GM12878 (cell line): ENCODE measurements around the gene ATP6V0E1. TPM values are rescaled to one million over a fixed set of nuclear protein-coding genes. Genes with fewer than 3 reads are reported as not detected.

ENCODE experiments used
- ATF7 ChIP-seq: fragments of 450-650 bp; IDR thresholded peaks from 2 replicates; pipeline ENCODE4 v1.6.1; 2016; ENCODE audit warnings: low read depth, mild to moderate bottlenecking
- CEBPB ChIP-seq, 2 experiments: fragments of 150-350 bp in 1 of 2; IDR thresholded peaks; 2 replicates each; pipeline ENCODE4 v1.6.1; 2012 to 2014; ENCODE audit warnings: low read depth in 2 of 2, low read length in 2 of 2, borderline replicate concordance in 1 of 2, inconsistent platforms in 1 of 2
- IKZF2 ChIP-seq, 2 experiments: fragments of 450-650 bp; IDR thresholded peaks; 2 replicates each; pipeline ENCODE4 v1.6.1; 2017; ENCODE audit warnings: mild to moderate bottlenecking in 2 of 2, moderate library complexity in 2 of 2
- MAX ChIP-seq: IDR thresholded peaks from 2 replicates; pipeline ENCODE4 v1.6.1; 2012; ENCODE audit warnings: low read depth, low read length, improper control_type of control experiment
- MEF2A ChIP-seq: IDR thresholded peaks from 2 replicates; pipeline ENCODE4 v1.6.1; 2011; ENCODE audit warnings: low read depth, mild to moderate bottlenecking, low read length, moderate library complexity; ENCODE audit not compliant: insufficient read depth
- POLR2AphosphoS5 ChIP-seq: IDR thresholded peaks from 2 replicates; pipeline ENCODE4 v1.6.1; 2011; ENCODE audit warnings: mild to moderate bottlenecking, low read length, inconsistent platforms
- RCOR1 ChIP-seq: conservative IDR thresholded peaks from 2 replicates; pipeline ENCODE4 v1.6.1; 2012; ENCODE audit warnings: low read depth, low read length, improper control_type of control experiment
- RUNX3 ChIP-seq: IDR thresholded peaks from 2 replicates; pipeline ENCODE4 v1.6.1; 2012; ENCODE audit warnings: low read length, inconsistent platforms
- SMAD1 ChIP-seq: fragments of 450-650 bp; IDR thresholded peaks from 2 replicates; pipeline ENCODE4 v1.6.1; 2018; ENCODE audit warnings: mild to moderate bottlenecking, low read depth; ENCODE audit not compliant: partially characterized antibody
- SMAD5 ChIP-seq: IDR thresholded peaks from 2 replicates; pipeline ENCODE4 v1.6.1; 2016; ENCODE audit warnings: antibody characterized with exemption, low read depth
- SPI1 ChIP-seq: IDR thresholded peaks from 2 replicates; pipeline ENCODE4 v1.6.1; 2011; ENCODE audit warnings: low read depth, mild to moderate bottlenecking, low read length, moderate library complexity, borderline replicate concordance; ENCODE audit not compliant: insufficient read depth
- SUZ12 ChIP-seq: fragments of 200-600 bp; sonication (generic); IDR thresholded peaks from one replicate; pipeline ENCODE4 v1.6.1; 2018; ENCODE audit warnings: antibody characterized with exemption, mild to moderate bottlenecking; ENCODE audit not compliant: unreplicated experiment
- ZBED1 ChIP-seq: IDR thresholded peaks from 2 replicates; pipeline ENCODE4 v1.6.1; 2016; ENCODE audit warnings: borderline replicate concordance
- ZBTB11 ChIP-seq: fragments of 450-650 bp; formaldehyde crosslinking; IDR thresholded peaks from 2 replicates; pipeline ENCODE4 v1.5.0; 2022; ENCODE audit warnings: mild to moderate bottlenecking, missing genetic modification characterization
- ZNF217 ChIP-seq: fragments of 450-650 bp; IDR thresholded peaks from 2 replicates; pipeline ENCODE4 v1.6.1; 2017; ENCODE audit warnings: antibody characterized with exemption, mild to moderate bottlenecking
- ZNF24 ChIP-seq: fragments of 450-650 bp; IDR thresholded peaks from 2 replicates; pipeline ENCODE4 v1.6.1; 2017; ENCODE audit warnings: antibody characterized with exemption, mild to moderate bottlenecking
- polyA plus RNA-seq, 11 experiments: library from polyadenylated mRNA; depleted of rRNA in 4 of 11; unstranded in 6 of 11; stranded (reverse) in 5 of 11; fragments of >200 nt; fragmentation: Nextera tagmentation in 4 of 11; fragmentation: Illumina TruSeq in 1 of 11; extraction: Ambion mirVana in 4 of 11; extraction: Trizol in 1 of 11; gene quantifications; 1 replicate in 1 of 11; 2 replicates in 10 of 11; pipeline versions ENCODE4 v1.2.1 to v1.2.3, GENCODE V29; 2011 to 2016; ENCODE audit warnings: inconsistent platforms in 2 of 11, missing spikeins in 2 of 11, low read depth in 1 of 11
- total RNA-seq, 4 experiments: library from RNA; depleted of rRNA in 3 of 4; stranded (reverse); fragments of >200 nt in 3 of 4; fragmentation: Illumina TruSeq in 1 of 4; extraction: Trizol in 1 of 4; gene quantifications; 2 replicates each; pipeline versions ENCODE4 v1.2.1 to v1.2.3, GENCODE V29; 2013 to 2021
- TF ChIP-seq, protein P1 (sequence below): fragments of 450-650 bp; IDR thresholded peaks from 2 replicates; pipeline ENCODE4 v1.6.1; 2016; ENCODE audit warnings: mild to moderate bottlenecking
- TF ChIP-seq, protein P2 (sequence below): fragments of 450-650 bp; IDR thresholded peaks from 2 replicates; pipeline ENCODE4 v1.6.1; 2018; ENCODE audit warnings: borderline replicate concordance, mild to moderate bottlenecking; ENCODE audit not compliant: partially characterized antibody
- TF ChIP-seq, protein P3 (sequence below): IDR thresholded peaks from 2 replicates; pipeline ENCODE4 v1.6.1; 2012; ENCODE audit warnings: low read depth, low read length, improper control_type of control experiment

The ATP6V0E1 gene
- total and polyA plus RNA-seq, 10 of the 15 experiments (the other 5 are each of a cell fraction or from before 2014, with no cell fraction given) = 143 to 787 (median 306) TPM

DNA sequence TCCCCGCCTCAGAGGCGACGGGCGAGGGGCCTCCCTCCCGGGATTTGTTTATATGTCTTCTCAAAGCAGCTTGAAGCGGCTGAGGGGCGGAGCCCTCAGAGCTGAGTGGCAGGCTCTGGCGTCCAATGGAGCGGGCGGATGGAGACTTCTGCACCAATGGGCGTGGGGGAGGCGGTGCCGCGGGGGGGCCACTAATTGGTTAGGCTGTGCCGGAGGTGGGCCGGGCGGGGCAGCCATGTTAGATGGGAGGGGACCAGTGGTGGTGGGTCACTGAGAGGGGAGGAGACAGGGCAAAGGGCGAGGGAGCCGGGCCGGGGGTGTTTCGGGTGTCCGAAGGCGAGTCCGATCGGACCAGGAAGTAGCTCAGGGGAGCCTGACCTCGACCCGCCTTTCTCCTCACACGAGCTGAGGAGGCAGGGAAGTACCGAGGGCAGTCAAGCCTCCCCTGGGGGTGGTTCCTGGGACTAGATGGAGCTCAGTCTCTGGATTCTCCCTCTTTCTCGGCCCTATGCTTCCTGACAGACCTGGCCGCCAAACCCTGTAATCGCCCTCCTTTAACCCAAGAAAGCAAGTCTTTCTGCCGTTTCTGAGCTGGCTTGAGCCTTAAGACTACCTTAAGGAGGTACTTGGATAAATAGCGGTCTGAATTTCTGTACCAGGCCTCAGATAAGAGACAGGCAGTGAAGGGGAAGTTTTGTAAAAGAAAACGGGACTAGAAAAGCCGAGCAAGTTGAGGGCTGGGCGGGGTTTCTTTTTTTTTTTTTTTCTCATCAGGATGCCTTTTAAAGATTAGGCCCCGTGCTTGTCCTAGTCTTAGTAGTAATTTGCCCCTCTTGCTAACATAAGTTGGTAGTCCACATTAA, 73.7 kb downstream of the ATP6V0E1 start (continued):
- TF ChIP-seq, protein P1, sequence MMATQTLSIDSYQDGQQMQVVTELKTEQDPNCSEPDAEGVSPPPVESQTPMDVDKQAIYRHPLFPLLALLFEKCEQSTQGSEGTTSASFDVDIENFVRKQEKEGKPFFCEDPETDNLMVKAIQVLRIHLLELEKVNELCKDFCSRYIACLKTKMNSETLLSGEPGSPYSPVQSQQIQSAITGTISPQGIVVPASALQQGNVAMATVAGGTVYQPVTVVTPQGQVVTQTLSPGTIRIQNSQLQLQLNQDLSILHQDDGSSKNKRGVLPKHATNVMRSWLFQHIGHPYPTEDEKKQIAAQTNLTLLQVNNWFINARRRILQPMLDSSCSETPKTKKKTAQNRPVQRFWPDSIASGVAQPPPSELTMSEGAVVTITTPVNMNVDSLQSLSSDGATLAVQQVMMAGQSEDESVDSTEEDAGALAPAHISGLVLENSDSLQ = peak; percentile 99
- peak; percentile 72 to 76 for TF ChIP-seq IKZF2 (IDR thresholded peaks at IDR 0.05)
- no peak for TF ChIP-seq CEBPB (IDR thresholded peaks at IDR 0.05; ENCODE audit: borderline replicate concordance in 1 of 2, low read depth in 2 of 2, low read length in 2 of 2)
- TF ChIP-seq, protein P2, sequence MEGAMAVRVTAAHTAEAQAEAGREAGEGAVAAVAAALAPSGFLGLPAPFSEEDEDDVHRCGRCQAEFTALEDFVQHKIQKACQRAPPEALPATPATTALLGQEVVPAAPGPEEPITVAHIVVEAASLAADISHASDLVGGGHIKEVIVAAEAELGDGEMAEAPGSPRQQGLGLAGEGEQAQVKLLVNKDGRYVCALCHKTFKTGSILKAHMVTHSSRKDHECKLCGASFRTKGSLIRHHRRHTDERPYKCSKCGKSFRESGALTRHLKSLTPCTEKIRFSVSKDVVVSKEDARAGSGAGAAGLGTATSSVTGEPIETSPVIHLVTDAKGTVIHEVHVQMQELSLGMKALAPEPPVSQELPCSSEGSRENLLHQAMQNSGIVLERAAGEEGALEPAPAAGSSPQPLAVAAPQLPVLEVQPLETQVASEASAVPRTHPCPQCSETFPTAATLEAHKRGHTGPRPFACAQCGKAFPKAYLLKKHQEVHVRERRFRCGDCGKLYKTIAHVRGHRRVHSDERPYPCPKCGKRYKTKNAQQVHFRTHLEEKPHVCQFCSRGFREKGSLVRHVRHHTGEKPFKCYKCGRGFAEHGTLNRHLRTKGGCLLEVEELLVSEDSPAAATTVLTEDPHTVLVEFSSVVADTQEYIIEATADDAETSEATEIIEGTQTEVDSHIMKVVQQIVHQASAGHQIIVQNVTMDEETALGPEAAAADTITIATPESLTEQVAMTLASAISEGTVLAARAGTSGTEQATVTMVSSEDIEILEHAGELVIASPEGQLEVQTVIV = peak; percentile 59
- TF ChIP-seq ZBED1 = no peak
- no peak for TF ChIP-seq ZBTB11 (CRISPR knock-in tag)
- TF ChIP-seq RCOR1 = no peak
- TF ChIP-seq ZNF24 = no peak
- 0 out of 2 replicates have a peak, but pooled peaks have one; percentile 40 for TF ChIP-seq ATF7
- TF ChIP-seq SMAD5 = no peak
- TF ChIP-seq, protein P3, sequence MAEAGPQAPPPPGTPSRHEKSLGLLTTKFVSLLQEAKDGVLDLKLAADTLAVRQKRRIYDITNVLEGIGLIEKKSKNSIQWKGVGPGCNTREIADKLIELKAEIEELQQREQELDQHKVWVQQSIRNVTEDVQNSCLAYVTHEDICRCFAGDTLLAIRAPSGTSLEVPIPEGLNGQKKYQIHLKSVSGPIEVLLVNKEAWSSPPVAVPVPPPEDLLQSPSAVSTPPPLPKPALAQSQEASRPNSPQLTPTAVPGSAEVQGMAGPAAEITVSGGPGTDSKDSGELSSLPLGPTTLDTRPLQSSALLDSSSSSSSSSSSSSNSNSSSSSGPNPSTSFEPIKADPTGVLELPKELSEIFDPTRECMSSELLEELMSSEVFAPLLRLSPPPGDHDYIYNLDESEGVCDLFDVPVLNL = no peak
- TF ChIP-seq SMAD1 = no peak
- TF ChIP-seq ZNF217 = no peak
- no peak; the same call in 1 of the 2 replicates for TF ChIP-seq MAX
- TF ChIP-seq SPI1 = 0 out of 2 replicates have a peak, but pooled peaks have one; percentile 4
- peak; percentile 3; the same call in 1 of the 2 replicates for TF ChIP-seq RUNX3
- TF ChIP-seq SUZ12 = no peak
- no peak for TF ChIP-seq MEF2A
- peak; percentile 78 for TF ChIP-seq POLR2AphosphoS5
